Endothelial cell (in vitro differentiated cells): ENCODE results near the gene HDAC4. TPM values are rescaled to one million over a fixed set of nuclear protein-coding genes. Genes with fewer than 3 reads are reported as not detected.

Source experiments
- DNase-seq: peaks from one replicate; pipeline ENCODE4 v3.0.0; 2021; ENCODE audit warnings: low spot score
- H3K27ac Mint-ChIP-seq: one replicate; pipeline ENCODE4 v1.8.0; 2021; ENCODE audit warnings: mixed read lengths, inconsistent platforms; ENCODE audit not compliant: unreplicated experiment
- H3K27me3 Mint-ChIP-seq: one replicate; pipeline ENCODE4 v1.8.0; 2021; ENCODE audit warnings: mild to moderate bottlenecking, moderate library complexity, mixed read lengths, inconsistent platforms; ENCODE audit not compliant: unreplicated experiment
- H3K36me3 Mint-ChIP-seq: one replicate; pipeline ENCODE4 v1.8.0; 2021; ENCODE audit warnings: mild to moderate bottlenecking, low read depth, mixed read lengths, inconsistent platforms; ENCODE audit not compliant: unreplicated experiment
- H3K4me1 Mint-ChIP-seq: one replicate; pipeline ENCODE4 v1.8.0; 2021; ENCODE audit warnings: mild to moderate bottlenecking, mixed read lengths, inconsistent platforms; ENCODE audit not compliant: unreplicated experiment
- H3K4me3 Mint-ChIP-seq: one replicate; pipeline ENCODE4 v1.8.0; 2021; ENCODE audit warnings: mild to moderate bottlenecking, mixed read lengths, inconsistent platforms; ENCODE audit not compliant: unreplicated experiment
- H3K9me3 Mint-ChIP-seq: one replicate; pipeline ENCODE4 v1.8.0; 2021; ENCODE audit warnings: mixed read lengths, inconsistent platforms; ENCODE audit not compliant: unreplicated experiment
- total RNA-seq: library from RNA; stranded (reverse); fragmentation: NEBNext Ultra II Directional; extraction: Animal tissue kit (Norgen Biotek cat#: 25700); gene quantifications from one replicate; pipeline ENCODE4 v1.2.1, GENCODE V29; 2021; ENCODE audit not compliant: unreplicated experiment
- TF ChIP-seq, protein P1 (sequence below): fragments of 200-600 bp; sonication (generic); IDR thresholded peaks from one replicate; pipeline ENCODE4 v1.5.0; 2021; ENCODE audit warnings: antibody characterized with exemption; ENCODE audit not compliant: unreplicated experiment

The HDAC4 gene
- total RNA-seq, 1 donor from 2014 or later = 26.0 TPM

DNA sequence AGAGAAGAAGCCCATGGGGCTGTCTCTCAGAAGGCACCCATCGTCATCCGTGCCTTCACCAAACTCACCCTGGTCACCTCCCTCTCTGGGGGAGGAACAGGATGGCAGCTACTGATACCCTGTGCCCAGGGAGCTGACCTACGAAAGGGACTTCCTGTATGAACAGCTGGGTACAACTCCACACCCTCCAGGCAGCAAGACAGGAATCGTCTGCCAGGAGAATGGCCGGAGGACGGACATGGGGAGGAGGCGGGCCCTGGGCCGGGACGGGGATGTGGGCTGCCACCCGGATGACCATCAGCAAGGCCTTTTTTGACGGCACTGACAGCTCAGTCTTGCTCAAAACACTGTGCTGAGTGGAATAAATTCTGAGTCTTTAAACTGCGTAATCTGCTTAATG lies 243.6 kb downstream of the HDAC4 start:
- Mint-ChIP-seq H3K27me3 (peaks cover 9% of the 10 kb centered on the region), H3K27ac (no peak overlapping the region), H3K4me3 (no peak overlapping the region), H3K4me1 (peaks cover 2% of the 10 kb centered on the region), H3K9me3 (no peaks in the 10 kb centered on the region), H3K36me3 (peaks cover 25% of the 10 kb centered on the region)
- TF ChIP-seq, protein P1, sequence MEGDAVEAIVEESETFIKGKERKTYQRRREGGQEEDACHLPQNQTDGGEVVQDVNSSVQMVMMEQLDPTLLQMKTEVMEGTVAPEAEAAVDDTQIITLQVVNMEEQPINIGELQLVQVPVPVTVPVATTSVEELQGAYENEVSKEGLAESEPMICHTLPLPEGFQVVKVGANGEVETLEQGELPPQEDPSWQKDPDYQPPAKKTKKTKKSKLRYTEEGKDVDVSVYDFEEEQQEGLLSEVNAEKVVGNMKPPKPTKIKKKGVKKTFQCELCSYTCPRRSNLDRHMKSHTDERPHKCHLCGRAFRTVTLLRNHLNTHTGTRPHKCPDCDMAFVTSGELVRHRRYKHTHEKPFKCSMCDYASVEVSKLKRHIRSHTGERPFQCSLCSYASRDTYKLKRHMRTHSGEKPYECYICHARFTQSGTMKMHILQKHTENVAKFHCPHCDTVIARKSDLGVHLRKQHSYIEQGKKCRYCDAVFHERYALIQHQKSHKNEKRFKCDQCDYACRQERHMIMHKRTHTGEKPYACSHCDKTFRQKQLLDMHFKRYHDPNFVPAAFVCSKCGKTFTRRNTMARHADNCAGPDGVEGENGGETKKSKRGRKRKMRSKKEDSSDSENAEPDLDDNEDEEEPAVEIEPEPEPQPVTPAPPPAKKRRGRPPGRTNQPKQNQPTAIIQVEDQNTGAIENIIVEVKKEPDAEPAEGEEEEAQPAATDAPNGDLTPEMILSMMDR = no peak
- no peak for DNase-seq

DNA sequence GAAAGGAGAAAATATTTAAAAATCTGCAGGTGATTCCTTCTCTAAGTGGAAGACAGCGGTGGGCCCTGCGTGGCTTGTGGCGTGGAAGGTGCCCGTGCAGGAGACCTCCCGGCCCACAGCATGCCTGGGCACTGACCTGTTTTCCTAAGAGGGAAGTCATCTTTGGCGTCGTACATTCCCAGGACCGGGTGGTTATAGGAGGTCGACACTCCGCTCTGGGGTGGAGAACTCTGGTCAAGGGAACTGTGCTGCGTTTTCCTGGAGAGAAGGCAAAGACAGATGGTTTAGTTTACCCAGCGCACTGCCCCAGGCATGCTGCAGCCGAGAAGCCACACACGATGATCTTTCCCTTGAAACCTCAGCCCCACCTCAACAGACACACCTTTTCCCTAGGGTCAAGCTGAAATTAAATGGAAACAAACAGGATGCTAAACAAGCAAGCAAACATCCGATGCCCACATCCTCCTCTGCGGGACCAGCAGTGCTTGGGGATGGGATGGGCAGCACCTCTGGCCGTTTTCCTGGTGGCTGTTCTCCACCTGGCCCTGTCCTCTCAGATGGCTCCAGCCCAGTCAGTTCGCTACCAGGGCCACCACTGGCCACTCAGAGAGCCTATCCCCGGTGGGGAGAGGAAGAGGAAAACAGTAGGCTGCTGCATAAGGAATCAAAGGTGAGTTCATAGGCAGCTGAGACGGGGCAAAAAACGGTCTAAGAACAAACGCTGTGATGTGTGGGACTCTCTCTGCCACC lies 244.1 kb downstream of the HDAC4 start:
- Mint-ChIP-seq H3K27ac (no peak overlapping the region), H3K4me1 (peaks cover 2% of the 10 kb centered on the region), H3K36me3 (peaks cover 25% of the 10 kb centered on the region), H3K27me3 (peaks cover 7% of the 10 kb centered on the region), H3K4me3 (no peak overlapping the region), H3K9me3 (no peaks in the 10 kb centered on the region)
- TF ChIP-seq, protein P1 = no peak
- no peak for DNase-seq

DNA sequence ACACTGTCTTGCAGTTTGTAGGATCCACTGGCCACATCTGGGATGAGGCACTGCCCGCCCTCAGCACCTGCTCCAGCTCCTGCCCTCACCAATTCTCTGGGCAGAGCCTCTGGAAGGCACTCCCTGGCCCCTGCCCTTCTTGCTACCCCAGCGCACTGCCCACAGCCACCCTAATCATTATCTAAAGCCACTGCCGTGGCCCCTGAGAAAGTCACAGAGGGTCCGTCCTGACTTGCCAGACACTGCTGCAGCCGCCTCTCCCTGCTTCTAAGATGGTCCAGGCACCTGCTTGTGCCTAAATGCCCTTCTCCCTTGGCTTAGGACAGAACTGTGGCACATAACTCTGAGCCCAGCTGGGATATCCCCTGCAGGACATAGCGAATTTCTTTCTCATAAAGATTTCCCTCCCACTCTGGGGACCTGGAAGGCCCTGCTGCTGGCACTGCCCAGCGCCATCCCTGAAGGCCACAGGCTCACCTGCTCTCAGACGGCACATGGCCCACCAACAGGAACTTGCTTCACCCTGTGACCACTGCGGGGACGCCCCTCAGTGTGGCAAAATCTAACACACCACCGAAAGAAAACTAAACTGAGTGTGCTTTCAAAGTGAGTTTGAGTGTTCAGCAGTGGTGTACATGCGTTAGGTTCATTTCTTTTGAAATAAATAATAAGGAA lies 244.9 kb downstream of the HDAC4 start:
- Mint-ChIP-seq H3K27me3 (peaks cover 4% of the 10 kb centered on the region), H3K36me3 (peaks cover 21% of the 10 kb centered on the region), H3K4me1 (peaks cover 4% of the 10 kb centered on the region), H3K4me3 (no peak overlapping the region), H3K9me3 (no peaks in the 10 kb centered on the region), H3K27ac (no peak overlapping the region)
- no peak for DNase-seq
- TF ChIP-seq, protein P1 = no peak

DNA sequence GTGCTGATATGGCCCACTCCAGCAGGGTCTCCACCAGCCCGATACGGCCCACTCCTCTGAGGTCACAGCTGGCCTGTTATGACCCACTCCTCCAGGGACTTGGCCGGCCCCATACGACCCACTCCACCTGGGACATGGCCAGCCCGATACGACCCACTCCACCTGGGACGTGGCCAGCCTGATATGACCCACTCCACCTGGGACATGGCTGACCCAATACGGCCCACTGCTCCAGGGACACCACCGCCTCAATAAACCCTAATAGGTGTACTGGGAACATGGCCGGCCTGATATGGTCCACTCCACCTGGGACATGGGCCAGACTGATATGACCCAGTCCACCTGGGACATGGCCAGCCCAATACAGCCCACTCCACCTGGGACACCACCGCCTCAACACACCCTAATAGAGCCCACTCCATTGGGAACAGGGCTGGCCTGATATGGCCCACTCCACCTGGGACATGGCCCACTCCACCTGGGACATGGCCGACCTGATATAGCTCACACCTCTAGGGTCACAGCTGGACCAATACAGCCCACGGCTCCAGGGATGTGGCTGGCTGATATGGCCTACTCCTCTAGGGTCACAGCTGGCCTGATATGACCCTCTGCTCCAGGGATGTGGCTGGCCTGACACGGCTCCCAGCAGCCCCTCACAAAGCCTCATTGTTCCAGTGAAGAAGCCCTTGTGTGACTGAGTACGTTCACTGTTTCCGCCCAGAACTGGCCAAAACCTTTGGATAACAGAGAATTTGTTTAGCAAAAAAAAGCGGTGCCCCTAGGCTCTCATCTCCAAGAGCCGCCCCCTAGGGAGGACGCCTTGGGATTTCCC lies 245.6 kb downstream of the HDAC4 start:
- TF ChIP-seq, protein P1 = no peak
- peaks cover 6% of the 10 kb centered on the region for H3K4me1 Mint-ChIP-seq
- no peak for DNase-seq
- H3K27me3 Mint-ChIP-seq = peaks cover 3% of the 10 kb centered on the region
- no peak overlapping the region for H3K4me3 Mint-ChIP-seq
- H3K36me3 Mint-ChIP-seq = peaks cover 21% of the 10 kb centered on the region
- no peak overlapping the region for H3K27ac Mint-ChIP-seq
- no peaks in the 10 kb centered on the region for H3K9me3 Mint-ChIP-seq
